ENCODE measurements around the gene ASF1A. TPM values are rescaled to one million over a fixed set of nuclear protein-coding genes. Genes with fewer than 3 reads are reported as not detected.

ASF1A gene
- total and polyA plus RNA-seq, 4 donors: 5.6 to 27.0 (median 7.2) TPM

GRCh38 chr6:118912646-118913045 lies 18.7 kb downstream of the ASF1A start:
- Histone ChIP-seq H3K36me3 (ENCODE audit: control insufficient read depth in 4 of 4, insufficient read depth in 3 of 4, low read depth in 1 of 4, low read length in 3 of 4) (peaks cover 5 to 53% (median 37%) of the 10 kb centered on the region in 4 donors), H3K4me1 (ENCODE audit: control insufficient read depth in 4 of 4, insufficient read depth in 4 of 4, low read length in 3 of 4) (peaks cover 0 to 3% (median 0%) of the 10 kb centered on the region in 4 donors), H3K4me3 (ENCODE audit: low read depth in 1 of 3, low read length in 3 of 3) (no peak overlapping the region), H3K27ac (ENCODE audit: low read depth in 1 of 2, low read length in 2 of 2) (no peak overlapping the region), H3K9ac (ENCODE audit: low read depth in 1 of 2, low read length in 2 of 2) (no peak overlapping the region), H3K27me3 (ENCODE audit: control insufficient read depth in 4 of 4, insufficient read depth in 4 of 4, low read length in 3 of 4) (no peaks in the 10 kb centered on the region), H3K9me3 (ENCODE audit: control insufficient read depth in 4 of 4, low read length in 3 of 4) (no peaks in the 10 kb centered on the region)
- DNase-seq (ENCODE audit: low spot score): no peak
- TF ChIP-seq GABPA (IDR thresholded peaks at IDR 0.05 in 1 of 2, conservative IDR thresholded peaks at IDR 0.05 in 1 of 2) (no peak), NR2F2 (IDR thresholded peaks at IDR 0.05) (no peak), JUND (IDR thresholded peaks at IDR 0.05) (no peak), HNF4G (IDR thresholded peaks at IDR 0.05) (no peak), FOXA2 (IDR thresholded peaks at IDR 0.05) (no peak), MAX (IDR thresholded peaks at IDR 0.05) (no peak), EGR1 (IDR thresholded peaks at IDR 0.05; ENCODE audit: low read depth in 2 of 2) (no peak), FOXA1 (IDR thresholded peaks at IDR 0.05) (no peak), SP1 (IDR thresholded peaks at IDR 0.05) (no peak), YY1 (IDR thresholded peaks at IDR 0.05) (no peak), RAD21 (IDR thresholded peaks at IDR 0.05) (no peak), TAF1 (conservative IDR thresholded peaks at IDR 0.05) (no peak)
- TF ChIP-seq, protein P1, sequence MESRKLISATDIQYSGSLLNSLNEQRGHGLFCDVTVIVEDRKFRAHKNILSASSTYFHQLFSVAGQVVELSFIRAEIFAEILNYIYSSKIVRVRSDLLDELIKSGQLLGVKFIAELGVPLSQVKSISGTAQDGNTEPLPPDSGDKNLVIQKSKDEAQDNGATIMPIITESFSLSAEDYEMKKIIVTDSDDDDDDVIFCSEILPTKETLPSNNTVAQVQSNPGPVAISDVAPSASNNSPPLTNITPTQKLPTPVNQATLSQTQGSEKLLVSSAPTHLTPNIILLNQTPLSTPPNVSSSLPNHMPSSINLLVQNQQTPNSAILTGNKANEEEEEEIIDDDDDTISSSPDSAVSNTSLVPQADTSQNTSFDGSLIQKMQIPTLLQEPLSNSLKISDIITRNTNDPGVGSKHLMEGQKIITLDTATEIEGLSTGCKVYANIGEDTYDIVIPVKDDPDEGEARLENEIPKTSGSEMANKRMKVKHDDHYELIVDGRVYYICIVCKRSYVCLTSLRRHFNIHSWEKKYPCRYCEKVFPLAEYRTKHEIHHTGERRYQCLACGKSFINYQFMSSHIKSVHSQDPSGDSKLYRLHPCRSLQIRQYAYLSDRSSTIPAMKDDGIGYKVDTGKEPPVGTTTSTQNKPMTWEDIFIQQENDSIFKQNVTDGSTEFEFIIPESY (IDR thresholded peaks at IDR 0.05): no peak
- TF ChIP-seq, protein P2, sequence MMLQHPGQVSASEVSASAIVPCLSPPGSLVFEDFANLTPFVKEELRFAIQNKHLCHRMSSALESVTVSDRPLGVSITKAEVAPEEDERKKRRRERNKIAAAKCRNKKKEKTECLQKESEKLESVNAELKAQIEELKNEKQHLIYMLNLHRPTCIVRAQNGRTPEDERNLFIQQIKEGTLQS (IDR thresholded peaks at IDR 0.05): no peak
- 94% methylated on average over 5 of the region's 5 CpGs for WGBS

- Histone ChIP-seq H3K36me3 (ENCODE audit: control insufficient read depth in 4 of 4, insufficient read depth in 3 of 4, low read depth in 1 of 4, low read length in 3 of 4) (peaks cover 5 to 48% (median 34%) of the 10 kb centered on the region in 4 donors), H3K27me3 (ENCODE audit: control insufficient read depth in 4 of 4, insufficient read depth in 4 of 4, low read length in 3 of 4) (no peaks in the 10 kb centered on the region), H3K9ac (ENCODE audit: low read depth in 1 of 2, low read length in 2 of 2) (no peak overlapping the region), H3K4me1 (ENCODE audit: control insufficient read depth in 4 of 4, insufficient read depth in 4 of 4, low read length in 3 of 4) (peaks cover 0 to 3% (median 0%) of the 10 kb centered on the region in 4 donors), H3K4me3 (ENCODE audit: low read depth in 1 of 3, low read length in 3 of 3) (no peak overlapping the region), H3K9me3 (ENCODE audit: control insufficient read depth in 4 of 4, low read length in 3 of 4) (no peaks in the 10 kb centered on the region), H3K27ac (ENCODE audit: low read depth in 1 of 2, low read length in 2 of 2) (no peak overlapping the region)
- WGBS: 75% methylated on average over 2 of the region's 2 CpGs
- TF ChIP-seq, protein P1 (IDR thresholded peaks at IDR 0.05): no peak
- TF ChIP-seq FOXA2 (IDR thresholded peaks at IDR 0.05): no peak
- TF ChIP-seq RXRA (IDR thresholded peaks at IDR 0.05): no peak
- no peak for TF ChIP-seq CTCF (IDR thresholded peaks at IDR 0.05; ENCODE audit: low read depth, low read length, missing input control)
- no peak for TF ChIP-seq FOXA1 (IDR thresholded peaks at IDR 0.05)
- TF ChIP-seq GABPA (IDR thresholded peaks at IDR 0.05 in 1 of 2, conservative IDR thresholded peaks at IDR 0.05 in 1 of 2): no peak
- TF ChIP-seq TAF1 (conservative IDR thresholded peaks at IDR 0.05): no peak
- TF ChIP-seq SP1 (IDR thresholded peaks at IDR 0.05): no peak
- TF ChIP-seq JUND (IDR thresholded peaks at IDR 0.05): no peak
- no peak for TF ChIP-seq NR2F2 (IDR thresholded peaks at IDR 0.05)
- no peak for TF ChIP-seq YY1 (IDR thresholded peaks at IDR 0.05)
- TF ChIP-seq, protein P2 (IDR thresholded peaks at IDR 0.05): no peak
- TF ChIP-seq HNF4G (IDR thresholded peaks at IDR 0.05): no peak
- TF ChIP-seq MAX (IDR thresholded peaks at IDR 0.05): no peak
- TF ChIP-seq RAD21 (IDR thresholded peaks at IDR 0.05): no peak
- TF ChIP-seq REST (IDR thresholded peaks at IDR 0.05): no peak
- no peak for TF ChIP-seq HNF4A (conservative IDR thresholded peaks at IDR 0.05)
- no peak for TF ChIP-seq EGR1 (IDR thresholded peaks at IDR 0.05; ENCODE audit: low read depth in 2 of 2)
- DNase-seq (ENCODE audit: low spot score): no peak
Observed at GRCh38 chr6:118913161-118913560, 19.2 kb downstream of the ASF1A start.
